H1 (cell line): ENCODE data around the gene CGREF1. TPM values are rescaled to one million over a fixed set of nuclear protein-coding genes. Genes with fewer than 3 reads are reported as not detected.

ENCODE experiments used
- BACH1 ChIP-seq: IDR thresholded peaks from 2 replicates; pipeline ENCODE4 v1.6.1; 2012; ENCODE audit warnings: low read length, improper control_type of control experiment
- BRCA1 ChIP-seq: IDR thresholded peaks from 2 replicates; pipeline ENCODE4 v1.6.1; 2012; ENCODE audit warnings: low read depth, low read length, improper control_type of control experiment
- CEBPB ChIP-seq: IDR thresholded peaks from 2 replicates; pipeline ENCODE4 v1.6.1; 2012; ENCODE audit warnings: low read depth, low read length
- EP300 ChIP-seq, 2 experiments: IDR thresholded peaks; 1 replicate in 1 of 2; 2 replicates in 1 of 2; pipeline ENCODE4 v1.6.1; 2011 to 2012; ENCODE audit warnings: low read depth in 2 of 2, low read length in 2 of 2, mild to moderate bottlenecking in 2 of 2, borderline replicate concordance in 1 of 2, inconsistent platforms in 1 of 2, moderate library complexity in 1 of 2
- HDAC2 ChIP-seq, 2 experiments: fragments of 300-600 bp in 1 of 2; sonication (generic) in 1 of 2; IDR thresholded peaks; 2 replicates each; pipeline ENCODE4 v1.6.1; 2011 to 2012; ENCODE audit warnings: low read depth in 2 of 2, low read length in 2 of 2, mild to moderate bottlenecking in 2 of 2, moderate library complexity in 2 of 2, borderline replicate concordance in 1 of 2, inconsistent platforms in 1 of 2
- KDM4A ChIP-seq: IDR thresholded peaks from one replicate; pipeline ENCODE4 v1.7.1; 2012; ENCODE audit warnings: low read depth, mild to moderate bottlenecking, moderate library complexity, low read length, inconsistent platforms; ENCODE audit not compliant: severe bottlenecking
- MAFK ChIP-seq: IDR thresholded peaks from 2 replicates; pipeline ENCODE4 v1.6.1; 2012; ENCODE audit warnings: low read depth, mild to moderate bottlenecking, improper control_type of control experiment, low read length
- POLR2A ChIP-seq, 2 experiments: IDR thresholded peaks; 1 replicate in 1 of 2; 2 replicates in 1 of 2; pipeline ENCODE4 v1.6.1; 2011; ENCODE audit warnings: low read depth in 2 of 2, low read length in 2 of 2, mild to moderate bottlenecking in 2 of 2; ENCODE audit errors: control extremely low read depth in 1 of 2
- RBBP5 ChIP-seq: IDR thresholded peaks from 2 replicates; pipeline ENCODE4 v1.7.1; 2012; ENCODE audit warnings: low read depth, mild to moderate bottlenecking, inconsistent platforms, low read length, moderate library complexity, borderline replicate concordance
- RXRA ChIP-seq: IDR thresholded peaks from 2 replicates; pipeline ENCODE4 v1.6.1; 2011; ENCODE audit warnings: low read depth, mild to moderate bottlenecking, low read length, moderate library complexity; ENCODE audit not compliant: insufficient read depth
- SP4 ChIP-seq: IDR thresholded peaks from 2 replicates; pipeline ENCODE4 v1.6.1; 2012; ENCODE audit warnings: low read length, inconsistent platforms
- SRF ChIP-seq: IDR thresholded peaks from 2 replicates; pipeline ENCODE4 v1.6.1; 2011; ENCODE audit warnings: mild to moderate bottlenecking, low read depth, low read length, moderate library complexity
- TAF1 ChIP-seq: IDR thresholded peaks from 2 replicates; pipeline ENCODE4 v1.6.1; 2011; ENCODE audit warnings: mild to moderate bottlenecking, low read depth, low read length
- polyA plus RNA-seq, 7 experiments: library from polyadenylated mRNA; depleted of rRNA in 3 of 7; stranded (reverse) in 5 of 7; unstranded in 2 of 7; fragments of >200 nt in 5 of 7; fragments of 200-250 nt in 2 of 7; gene quantifications; 1 replicate in 5 of 7; 2 replicates in 1 of 7; 4 replicates in 1 of 7; pipeline versions ENCODE4 v1.2.1 to v1.2.3, GENCODE V29; 2011 to 2013; ENCODE audit warnings: missing spikeins in 2 of 7, mixed read lengths in 2 of 7
- total RNA-seq: library from RNA; stranded (reverse); fragmentation: NEBNext Ultra II Directional; extraction: Animal tissue kit (Norgen Biotek cat#: 25700); gene quantifications from 2 replicates; pipeline ENCODE4 v1.2.1, GENCODE V29; 2021
- TF ChIP-seq, protein P1 (sequence below): IDR thresholded peaks from 2 replicates; pipeline ENCODE4 v1.6.1; 2012; ENCODE audit warnings: inconsistent platforms

Gene CGREF1
- total and polyA plus RNA-seq, 2 of the 8 experiments (the other 6 are each of a cell fraction or from before 2014, with no cell fraction given): 2.5 to 3.4 TPM

DNA sequence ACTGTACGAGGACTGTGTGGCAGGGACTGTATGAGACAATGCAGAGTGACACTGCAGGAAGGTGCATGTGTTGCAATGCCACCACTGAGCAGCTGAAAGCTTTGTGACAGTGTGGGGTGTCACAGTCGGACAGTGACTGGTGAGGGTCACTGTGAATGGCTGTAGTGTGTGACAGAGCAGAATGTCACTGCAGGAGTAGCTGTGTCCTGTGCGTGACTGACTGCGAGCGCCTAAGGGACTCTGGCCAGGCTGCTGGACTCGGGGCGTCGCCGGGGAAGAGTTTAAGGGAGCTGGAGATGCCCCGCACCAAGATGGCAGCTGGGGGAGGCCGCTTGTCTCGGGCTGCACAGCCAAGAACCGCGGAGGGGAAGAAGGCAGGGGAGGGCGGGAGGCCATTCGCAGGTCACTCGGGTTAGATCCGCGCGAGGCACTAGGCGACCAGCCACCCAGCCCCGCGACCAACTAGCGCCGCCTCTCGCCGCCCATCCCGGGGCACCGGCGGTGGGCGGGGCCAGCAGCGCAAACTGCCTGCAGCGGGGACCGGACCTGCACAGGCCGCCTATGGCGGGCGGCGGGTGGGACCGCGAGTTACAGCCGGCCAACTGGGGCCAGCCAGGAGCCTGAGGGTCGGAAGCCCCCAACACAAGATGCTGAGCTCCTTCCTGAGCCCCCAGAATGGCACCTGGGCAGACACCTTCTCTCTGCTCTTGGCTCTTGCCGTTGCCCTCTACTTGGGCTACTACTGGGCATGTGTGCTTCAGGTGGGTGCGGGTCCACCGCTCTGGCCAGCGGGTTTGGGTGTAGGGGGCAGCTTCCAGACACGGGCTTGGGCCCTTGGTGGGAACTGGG, 4.6 kb upstream of the CGREF1 start, which contains the start of gene ABHD1 (continued):
- TF ChIP-seq CEBPB: peak; percentile 32; the same call in 1 of the 2 replicates
- peak in 1 of 2 experiments; percentile 72; a peak in 2 of 3 replicates for TF ChIP-seq POLR2A (IDR thresholded peaks at IDR 0.05; ENCODE audit: control extremely low read depth in 1 of 2, low read depth in 2 of 2, low read length in 2 of 2)
- TF ChIP-seq BRCA1: no peak
- no peak for TF ChIP-seq BACH1
- no peak for TF ChIP-seq MAFK
- peak; percentile 97 for TF ChIP-seq KDM4A
- peak; percentile 56; the same call in 1 of the 2 replicates for TF ChIP-seq RBBP5
- 0 out of 2 replicates have a peak, but pooled peaks have one; percentile 40 for TF ChIP-seq TAF1
- no peak for TF ChIP-seq RXRA
- peak; percentile 61; the same call in 1 of the 2 replicates for TF ChIP-seq SP4
- TF ChIP-seq, protein P1, sequence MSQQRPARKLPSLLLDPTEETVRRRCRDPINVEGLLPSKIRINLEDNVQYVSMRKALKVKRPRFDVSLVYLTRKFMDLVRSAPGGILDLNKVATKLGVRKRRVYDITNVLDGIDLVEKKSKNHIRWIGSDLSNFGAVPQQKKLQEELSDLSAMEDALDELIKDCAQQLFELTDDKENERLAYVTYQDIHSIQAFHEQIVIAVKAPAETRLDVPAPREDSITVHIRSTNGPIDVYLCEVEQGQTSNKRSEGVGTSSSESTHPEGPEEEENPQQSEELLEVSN: 0 out of 2 replicates have a peak, but pooled peaks have one; percentile 15
- no peak for TF ChIP-seq SRF
- no peak for TF ChIP-seq EP300 (IDR thresholded peaks at IDR 0.05; ENCODE audit: borderline replicate concordance in 1 of 2, low read depth in 2 of 2, low read length in 2 of 2)
- no peak for TF ChIP-seq HDAC2 (IDR thresholded peaks at IDR 0.05; ENCODE audit: borderline replicate concordance in 1 of 2, low read depth in 2 of 2, low read length in 2 of 2)
